Fibroblast of skin of right biceps (primary cell): ENCODE results near the gene CAMK1.

ENCODE experiments used
- DNase-seq: peaks from one replicate; pipeline ENCODE4 v3.0.0-alpha.2; 2013

Gene CAMK1

DNA sequence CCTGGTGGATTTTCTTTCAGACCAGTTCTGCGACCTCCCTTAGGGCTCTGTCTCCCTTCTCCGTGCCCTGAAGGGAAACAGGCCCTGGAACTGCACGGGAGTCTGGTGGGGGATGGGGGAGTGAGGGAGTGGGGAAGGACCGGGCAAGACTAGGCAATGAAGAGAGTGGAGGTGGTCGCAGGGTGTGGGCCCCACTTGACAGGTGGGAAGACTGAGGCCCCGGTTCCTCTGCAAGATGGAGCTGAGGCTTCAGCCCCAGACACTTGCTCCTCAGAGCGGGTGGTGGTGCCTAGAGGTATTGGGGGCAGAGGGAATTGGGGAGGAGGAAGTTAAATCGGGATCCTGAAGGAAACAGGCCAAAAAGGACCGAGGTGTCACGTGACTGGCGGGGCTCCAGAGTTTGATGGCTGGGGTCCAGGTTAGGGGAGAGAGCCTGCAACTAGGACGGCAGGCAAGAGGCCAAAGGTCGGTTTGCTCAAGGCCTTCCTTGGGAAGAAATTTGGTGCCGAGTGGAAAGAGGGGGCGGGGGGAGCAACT lies 597 bp upstream of the CAMK1 start:
- no peak for DNase-seq

DNA sequence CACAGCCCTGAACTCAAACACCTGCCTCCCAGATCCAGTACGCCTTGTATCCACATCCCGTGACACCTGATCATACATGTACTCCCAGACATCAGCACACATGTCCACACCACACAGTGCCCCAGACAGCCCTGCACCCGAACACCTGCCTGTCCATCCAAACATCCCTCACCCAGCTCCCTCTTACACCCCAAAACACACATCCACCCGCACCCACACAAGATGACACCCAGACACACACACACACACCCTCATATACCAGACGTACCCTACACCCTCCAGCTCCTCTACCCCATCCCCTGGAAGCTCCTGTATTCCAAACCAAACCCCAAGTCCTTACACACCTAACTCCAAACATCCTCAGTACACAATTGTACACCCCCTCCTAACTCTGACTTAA lies 735 bp downstream of the CAMK1 start:
- DNase-seq = no peak

DNA sequence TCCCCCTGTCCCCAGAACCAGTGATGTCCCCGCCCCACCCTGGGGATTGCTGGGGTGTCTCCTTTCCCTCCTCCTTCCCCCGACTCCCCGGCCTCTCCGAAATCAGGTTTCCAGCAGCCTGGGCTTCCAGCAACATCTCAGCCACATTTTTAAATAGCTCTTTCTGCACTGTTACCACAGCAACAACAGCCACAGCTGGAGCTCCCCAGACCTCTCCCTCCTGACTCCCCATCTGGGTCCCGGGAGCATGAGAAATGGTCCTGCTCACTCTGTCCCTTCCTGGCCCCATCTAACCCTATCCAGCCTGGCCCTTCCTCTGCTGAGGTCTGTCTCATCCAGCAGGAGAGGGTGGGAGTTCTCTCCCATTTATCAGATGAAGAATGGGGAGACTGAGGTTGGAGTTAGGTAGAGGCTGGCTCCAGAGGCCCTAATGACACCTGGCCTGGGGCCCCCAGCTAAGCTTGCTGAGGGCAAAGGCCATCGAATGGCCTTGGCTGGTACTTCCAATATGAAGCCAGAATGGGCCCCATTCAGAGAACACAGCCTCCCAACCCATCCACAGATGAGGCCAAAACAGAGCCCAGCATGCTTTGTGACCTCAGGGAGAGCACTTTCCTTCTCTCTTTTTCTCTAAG lies 1.5 kb downstream of the CAMK1 start:
- DNase-seq = no peak

DNA sequence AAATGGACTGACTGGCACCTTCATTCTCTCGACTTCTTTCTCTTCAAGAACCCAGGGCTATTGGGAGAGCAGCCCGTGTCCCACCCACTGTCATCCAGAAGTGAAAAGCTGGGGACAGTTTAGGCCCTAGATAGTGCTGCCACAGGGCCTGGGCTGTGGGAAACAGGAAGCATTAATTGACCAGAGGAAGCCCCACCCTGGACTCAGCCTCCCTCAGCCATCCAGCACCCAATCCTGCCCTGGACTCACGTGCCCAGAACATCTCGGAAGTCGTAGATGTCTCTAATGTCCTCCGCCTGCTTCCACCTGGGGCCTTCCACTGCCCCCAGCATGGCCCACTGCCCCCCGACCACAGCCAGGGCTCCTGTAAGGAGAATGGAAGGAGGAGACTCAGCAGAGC lies 2.3 kb downstream of the CAMK1 start:
- no peak for DNase-seq

DNA sequence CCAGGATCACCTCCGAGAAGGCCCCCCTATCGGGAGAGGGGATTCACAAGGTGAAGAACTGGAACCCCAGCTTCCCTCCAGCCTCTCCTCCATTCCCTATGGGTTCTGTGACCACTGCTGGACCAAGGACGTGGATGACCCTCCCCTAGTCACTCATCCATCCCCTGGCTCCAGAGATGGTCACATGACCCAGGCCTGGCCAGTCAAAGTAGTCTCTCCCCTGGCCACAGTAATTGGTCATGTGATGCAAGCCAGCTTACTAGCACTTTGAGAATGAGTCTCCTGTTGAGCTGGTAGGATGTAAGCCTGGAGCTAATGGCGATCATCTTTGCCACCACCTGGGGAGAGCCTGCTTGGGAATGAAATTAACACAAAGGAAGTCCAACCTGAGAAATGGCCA lies 3.9 kb downstream of the CAMK1 start:
- no peak for DNase-seq

DNA sequence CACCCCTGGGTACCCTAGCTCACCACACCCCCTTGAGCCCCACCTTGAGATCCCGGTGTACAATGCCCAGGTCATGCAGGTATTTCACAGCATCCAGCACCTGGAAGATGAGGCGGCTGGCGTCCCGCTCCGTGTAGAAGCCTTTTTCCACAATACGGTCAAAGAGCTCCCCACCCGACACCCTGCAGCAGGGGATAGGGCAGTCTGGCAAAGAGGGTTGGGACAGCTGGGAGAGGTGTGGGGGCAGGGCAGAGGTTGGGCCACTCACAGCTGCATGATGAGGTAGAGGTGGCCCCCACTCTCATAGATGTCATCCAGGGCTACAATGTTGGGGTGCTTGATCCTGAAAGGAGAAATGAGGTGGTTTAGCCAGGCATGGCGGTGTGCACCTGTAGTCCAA lies 6.9 kb downstream of the CAMK1 start:
- no peak for DNase-seq

DNA sequence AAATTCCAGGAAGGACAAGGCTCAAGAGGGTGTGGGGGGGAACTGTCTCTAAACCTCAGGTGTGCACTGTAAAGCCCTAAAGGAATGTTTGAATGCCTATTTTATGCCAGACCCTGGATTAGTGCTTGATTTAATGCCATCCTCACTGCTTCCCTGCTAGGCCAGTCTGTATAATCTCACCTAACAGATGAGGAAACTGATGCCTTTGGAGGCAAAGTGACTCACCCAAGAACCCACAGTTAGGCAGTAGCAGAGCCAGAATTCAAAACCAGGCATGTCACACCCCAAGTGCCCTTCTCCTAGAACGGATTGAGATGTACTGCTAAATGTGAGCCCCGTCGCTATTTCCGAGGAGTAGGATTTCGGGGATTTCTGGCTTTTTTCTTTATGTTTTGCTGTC lies 7.8 kb downstream of the CAMK1 start:
- DNase-seq = no peak

DNA sequence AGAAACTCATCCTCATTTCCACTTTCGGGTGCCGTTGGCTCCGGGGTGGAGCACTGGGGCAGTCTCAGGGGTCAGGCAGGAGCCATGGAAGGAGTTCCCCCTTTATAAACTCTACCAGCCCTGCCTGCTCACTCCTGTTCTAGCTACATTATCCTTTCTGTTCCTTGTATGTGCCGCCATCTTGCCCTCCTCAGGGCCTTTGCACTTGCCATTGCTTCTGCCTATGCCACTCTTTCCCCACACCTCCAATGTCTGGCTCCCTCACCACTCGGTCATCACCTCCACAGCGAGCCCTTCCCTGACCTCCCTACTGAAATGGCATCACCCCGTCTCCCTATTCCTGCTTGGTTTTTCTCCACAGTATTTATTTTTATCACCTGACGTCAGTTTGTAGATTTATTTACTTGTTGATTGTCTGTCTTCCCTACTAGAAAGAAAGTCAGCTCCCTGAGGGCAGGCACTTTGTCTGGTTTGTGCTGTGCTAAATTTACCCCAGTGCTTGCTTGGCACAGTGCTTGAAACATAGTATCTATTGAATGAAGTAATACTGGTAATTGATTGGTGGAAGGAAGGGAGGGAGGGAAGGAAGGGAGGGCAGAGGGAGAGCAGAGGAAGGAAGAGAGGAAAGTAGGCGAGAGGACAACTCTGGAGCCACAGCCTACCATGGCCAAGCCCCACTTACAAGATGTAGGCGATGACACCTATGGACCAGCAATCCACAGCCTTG lies 8.8 kb downstream of the CAMK1 start:
- no peak for DNase-seq

DNA sequence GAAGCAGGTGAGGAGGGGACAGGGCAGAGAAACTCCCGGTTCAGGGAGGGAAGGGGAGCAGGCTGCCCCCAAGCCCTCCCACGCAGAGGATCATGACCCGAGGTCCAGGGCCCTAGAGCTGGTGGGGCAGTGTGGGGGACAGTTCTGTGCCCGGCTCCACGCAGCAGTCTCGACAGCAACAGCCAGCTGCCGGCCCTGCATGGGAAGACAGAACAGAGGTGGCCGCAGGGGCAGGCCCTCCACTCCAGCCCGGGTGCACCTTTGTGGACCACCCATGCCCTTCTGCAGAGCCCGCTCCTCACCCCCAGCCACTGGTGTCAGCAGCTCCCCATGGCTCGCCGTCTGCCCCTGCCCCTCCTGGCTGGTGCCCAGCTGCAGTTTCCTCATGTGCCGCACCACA lies 12.3 kb downstream of the CAMK1 start:
- DNase-seq = no peak

DNA sequence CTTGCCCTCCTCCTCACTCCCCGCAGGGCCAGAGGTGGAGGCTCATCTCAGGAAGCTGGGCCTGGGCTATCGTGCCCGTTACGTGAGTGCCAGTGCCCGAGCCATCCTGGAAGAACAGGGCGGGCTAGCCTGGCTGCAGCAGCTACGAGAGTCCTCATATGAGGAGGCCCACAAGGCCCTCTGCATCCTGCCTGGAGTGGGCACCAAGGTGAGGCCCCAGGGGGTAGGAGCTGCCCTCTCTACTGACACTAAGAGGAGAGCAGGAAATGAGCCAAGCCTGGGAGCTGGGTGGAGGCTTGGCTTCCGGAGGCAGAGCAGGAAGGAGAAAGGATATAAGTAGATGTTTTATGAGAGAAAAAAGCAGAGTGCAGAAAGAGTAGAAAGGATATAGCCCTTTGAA lies 15.1 kb downstream of the CAMK1 start:
- DNase-seq = no peak

DNA sequence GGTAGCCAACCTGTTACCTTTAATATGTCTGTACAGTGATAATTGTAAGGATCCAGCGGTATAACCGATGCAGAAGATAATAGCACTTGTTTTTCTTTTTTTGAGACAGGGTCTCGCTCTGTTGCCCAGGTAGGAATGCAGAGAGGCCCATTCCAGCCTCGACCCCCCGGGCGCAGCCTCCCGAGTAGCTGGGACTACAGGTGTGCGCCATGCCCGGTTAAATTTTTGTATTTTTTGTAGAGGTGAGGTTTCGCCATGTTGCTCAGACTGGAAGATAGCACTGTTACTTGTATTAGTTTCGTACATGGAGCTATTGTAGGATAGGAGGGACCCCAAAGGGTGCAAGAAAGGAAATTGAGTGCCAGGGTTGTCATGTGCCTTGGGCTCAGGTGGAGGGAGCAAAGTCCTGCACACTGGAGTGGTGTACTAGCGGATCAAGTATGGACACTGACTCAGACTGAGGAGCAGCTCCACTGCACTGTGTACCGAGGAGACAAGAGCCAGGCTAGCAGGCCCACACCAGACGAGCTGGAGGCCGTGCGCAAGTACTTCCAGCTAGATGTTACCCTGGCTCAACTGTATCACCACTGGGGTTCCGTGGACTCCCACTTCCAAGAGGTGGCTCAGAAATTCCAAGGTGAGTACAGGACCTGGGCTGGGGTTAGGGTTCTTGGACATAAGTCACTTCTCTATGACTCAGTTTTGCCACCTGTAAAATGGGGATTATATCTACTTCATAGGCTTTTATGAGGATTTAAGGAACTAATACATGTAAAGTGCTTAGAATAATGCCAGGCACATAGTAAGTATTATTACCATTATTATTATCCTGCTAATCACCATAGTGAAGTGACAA lies 19.0 kb downstream of the CAMK1 start:
- no peak for DNase-seq

DNA sequence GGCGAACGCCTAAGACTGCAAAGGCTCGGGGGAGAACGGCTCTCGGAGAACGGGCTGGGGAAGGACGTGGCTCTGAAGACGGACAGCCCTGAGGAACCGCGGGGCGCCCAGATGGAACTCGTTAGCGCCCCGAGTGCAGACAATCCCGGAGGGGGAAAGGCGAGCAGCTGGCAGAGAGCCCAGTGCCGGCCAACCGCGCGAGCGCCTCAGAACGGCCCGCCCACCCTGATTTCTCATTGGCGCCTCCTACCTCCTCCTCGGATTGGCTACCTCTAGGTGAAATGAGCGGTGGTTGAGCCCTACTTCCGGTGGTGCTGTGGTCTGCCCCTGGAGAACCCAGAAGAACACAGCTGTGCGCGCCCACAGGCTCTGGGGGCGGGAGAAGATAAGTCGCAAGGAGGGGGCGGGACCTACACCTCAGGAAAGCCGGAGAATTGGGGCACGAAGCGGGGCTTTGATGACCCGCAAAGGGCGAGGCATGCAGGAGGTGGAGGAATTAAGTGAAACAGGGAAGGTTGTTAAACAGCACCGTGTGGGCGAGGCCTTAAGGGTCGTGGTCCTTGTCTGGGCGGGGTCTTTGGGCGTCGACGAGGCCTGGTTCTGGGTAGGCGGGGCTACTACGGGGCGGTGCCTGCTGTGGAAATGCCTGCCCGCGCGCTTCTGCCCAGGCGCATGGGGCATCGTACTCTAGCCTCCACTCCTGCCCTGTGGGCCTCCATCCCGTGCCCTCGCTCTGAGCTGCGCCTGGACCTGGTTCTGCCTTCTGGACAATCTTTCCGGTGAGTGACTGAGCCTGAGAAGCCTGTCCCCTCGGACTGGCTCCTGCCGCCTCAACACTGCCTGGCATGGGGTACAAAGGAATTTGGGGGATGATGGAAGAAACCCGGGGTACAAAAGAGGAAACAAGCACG lies 19.8 kb downstream of the CAMK1 start, which contains the start of gene OGG1:
Gene OGG1 (plus strand): TSS at position 308 of the 911 bp plus-strand sequence. CDS start 335 bp downstream, at position 643.
- DNase-seq = peak; percentile 99

DNA sequence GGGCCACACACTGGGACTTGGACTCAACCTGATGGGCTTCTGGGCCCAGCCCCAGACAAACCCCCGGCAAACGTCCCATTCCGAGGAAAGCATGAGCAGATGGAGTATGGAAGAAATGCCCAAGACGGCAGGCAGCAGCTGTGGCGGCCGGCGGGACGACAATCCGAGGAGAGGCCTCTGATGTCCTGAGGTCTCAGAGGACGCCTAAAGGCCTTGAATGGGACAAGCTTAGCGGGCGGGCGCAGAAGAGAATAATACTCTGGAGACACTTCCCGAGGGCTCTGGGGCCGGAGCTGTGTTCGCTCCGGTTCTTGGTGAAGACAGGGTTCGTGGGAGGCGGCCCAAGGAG lies 20.5 kb downstream of the CAMK1 start:
- no peak for DNase-seq

DNA sequence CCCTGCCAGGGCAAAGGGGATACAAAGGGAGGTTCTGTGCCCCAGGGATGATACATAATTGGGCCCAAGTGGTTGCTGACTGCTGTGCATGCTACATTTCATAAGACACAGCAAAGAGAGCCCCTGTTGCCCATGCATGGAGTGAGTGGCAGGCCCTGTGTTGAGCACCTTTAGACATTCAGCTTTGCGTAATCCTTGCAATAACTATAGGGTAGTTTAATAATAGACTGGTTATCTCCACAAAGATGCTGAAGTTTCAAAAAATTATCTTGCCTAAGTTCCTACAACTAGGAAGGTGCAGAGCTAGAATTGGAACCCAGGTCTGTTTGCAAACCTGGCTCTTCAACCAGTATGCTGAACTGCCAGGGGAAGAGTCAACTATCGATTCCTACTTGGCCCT lies 21.7 kb downstream of the CAMK1 start:
- DNase-seq = no peak

DNA sequence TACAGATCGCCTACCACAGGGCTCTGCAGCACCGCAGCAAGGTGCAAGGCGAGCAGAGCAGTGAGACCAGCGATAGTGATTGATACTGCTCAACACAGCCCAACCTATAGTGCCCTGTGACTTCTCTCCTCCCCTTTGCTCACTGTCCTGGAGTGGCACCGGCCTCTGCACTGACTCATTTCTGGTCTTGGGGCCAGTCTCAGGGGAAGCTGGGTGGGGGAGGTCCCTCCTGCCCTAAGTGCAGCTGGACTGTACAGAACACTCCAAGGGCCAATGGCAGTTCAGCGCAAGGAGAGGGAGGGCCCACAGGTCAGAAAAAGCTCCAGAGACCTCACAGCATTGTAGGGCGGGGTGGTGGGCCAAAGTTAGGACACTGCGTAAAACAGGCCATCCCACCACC lies 22.5 kb downstream of the CAMK1 start:
- no peak for DNase-seq

DNA sequence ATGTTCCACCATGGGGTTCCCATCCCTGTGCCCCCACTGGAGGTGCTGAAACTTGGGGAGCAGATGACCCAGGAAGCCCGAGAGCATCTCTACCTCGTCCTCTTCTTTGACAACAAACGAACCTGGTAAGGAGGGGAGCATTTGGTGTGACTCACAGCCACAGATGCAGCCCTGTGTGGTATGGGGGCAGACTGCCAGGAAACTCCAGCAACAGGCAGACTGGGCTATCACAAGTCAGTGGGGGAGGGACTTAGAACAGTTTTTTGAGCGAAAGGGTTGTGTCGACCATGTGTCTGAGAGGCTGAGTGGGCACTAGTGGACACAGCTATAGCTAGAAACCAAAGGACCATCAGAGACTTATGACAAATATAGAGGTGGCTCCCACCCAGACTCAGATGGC lies 23.4 kb downstream of the CAMK1 start:
- DNase-seq = peak; percentile 80

DNA sequence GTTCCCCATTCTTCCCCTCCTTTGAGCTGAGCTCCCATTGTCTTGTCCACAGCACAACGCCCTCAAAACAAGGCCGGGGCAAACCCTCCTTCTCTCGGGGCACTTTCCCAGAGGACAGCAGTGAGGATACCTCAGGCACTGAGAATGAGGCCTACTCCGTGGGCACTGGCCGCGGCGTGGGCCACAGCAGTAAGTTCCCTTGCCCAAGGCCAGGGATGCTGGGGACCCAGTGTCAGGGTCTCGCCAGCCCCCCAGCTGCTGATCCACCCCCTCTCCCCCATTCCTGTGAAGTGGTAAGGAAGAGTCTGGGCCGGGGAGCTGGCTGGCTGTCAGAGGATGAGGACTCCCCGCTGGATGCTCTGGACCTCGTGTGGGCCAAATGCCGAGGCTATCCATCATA lies 24.2 kb downstream of the CAMK1 start:
- no peak for DNase-seq

DNA sequence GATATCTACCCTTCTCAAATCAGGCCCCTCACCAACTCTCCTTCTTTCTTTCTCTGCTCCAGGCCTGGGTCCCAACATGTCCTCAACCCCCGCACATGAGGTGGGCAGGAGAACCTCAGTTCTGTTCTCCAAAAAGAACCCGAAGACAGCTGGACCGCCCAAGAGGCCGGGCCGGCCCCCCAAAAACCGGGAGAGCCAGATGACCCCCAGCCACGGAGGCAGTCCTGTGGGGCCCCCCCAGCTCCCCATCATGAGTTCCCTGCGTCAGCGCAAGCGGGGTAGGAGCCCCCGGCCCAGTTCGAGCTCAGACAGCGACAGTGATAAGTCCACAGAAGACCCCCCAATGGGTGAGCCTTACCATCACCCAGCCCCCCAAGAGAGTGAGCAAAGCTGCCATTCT lies 25.6 kb downstream of the CAMK1 start:
- DNase-seq = no peak

DNA sequence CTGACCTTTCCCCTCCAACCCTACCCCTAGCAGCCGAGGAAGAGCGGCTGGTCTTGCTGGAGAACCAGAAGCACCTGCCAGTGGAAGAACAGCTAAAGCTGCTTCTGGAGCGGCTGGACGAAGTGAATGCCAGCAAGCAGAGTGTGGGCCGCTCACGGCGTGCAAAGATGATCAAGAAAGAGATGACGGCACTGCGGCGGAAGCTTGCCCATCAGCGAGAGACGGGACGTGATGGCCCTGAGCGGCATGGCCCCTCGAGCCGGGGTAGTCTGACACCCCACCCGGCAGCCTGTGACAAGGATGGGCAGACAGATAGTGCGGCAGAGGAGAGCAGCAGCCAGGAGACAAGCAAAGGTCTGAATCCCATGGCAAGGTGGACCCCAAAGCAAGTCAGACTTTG lies 26.2 kb downstream of the CAMK1 start:
- no peak for DNase-seq

DNA sequence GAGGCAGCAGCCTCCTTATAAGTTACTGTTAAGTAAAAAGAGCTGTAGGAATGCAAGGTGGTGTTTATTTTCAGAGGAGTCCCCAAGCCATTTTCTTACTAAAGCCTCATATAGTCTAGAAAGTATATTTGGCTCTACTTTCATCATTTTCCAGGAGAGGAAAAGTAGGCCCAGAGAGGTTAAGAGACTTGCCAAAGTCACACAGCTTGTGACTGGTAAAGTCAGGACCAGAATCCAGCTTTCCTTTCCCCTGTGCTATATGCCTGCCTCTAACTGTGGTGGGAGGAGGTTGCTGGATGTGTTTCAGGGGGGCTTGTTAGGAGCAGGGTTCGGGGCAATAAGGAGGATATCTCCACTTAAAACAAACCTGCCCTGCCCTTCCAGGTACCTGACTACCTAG lies 27.2 kb downstream of the CAMK1 start:
- no peak for DNase-seq

DNA sequence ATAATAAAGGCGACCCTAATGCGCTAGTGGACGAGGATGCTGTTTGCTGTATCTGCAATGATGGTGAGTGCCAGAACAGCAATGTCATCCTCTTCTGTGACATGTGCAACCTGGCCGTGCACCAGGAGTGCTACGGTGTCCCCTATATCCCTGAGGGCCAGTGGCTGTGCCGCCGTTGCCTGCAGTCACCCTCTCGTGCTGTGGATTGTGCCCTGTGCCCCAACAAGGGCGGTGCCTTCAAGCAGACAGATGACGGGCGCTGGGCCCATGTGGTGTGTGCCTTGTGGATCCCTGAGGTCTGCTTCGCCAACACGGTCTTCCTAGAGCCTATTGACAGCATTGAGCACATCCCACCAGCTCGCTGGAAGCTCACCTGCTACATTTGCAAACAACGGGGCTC lies 30.6 kb downstream of the CAMK1 start:
- no peak for DNase-seq

DNA sequence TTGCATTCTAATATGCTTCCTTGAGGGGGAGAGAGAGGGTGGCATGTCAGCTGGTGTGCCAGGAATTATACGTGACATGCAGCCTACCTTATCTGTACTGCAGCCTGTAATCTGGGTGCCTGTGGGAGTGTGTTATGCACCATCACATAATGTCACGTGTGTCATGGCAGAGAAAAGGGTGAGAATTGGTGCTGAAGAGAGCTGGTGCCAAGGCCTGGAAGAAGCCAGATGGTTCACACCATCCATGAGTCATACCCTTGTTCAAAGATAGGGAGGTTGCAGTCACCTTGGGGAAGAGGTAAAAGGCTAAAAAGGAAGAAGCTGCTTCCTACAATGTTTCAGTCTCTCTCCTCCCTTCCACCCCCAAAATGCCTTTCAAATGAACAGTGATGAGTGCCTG lies 32.9 kb downstream of the CAMK1 start:
- no peak for DNase-seq

DNA sequence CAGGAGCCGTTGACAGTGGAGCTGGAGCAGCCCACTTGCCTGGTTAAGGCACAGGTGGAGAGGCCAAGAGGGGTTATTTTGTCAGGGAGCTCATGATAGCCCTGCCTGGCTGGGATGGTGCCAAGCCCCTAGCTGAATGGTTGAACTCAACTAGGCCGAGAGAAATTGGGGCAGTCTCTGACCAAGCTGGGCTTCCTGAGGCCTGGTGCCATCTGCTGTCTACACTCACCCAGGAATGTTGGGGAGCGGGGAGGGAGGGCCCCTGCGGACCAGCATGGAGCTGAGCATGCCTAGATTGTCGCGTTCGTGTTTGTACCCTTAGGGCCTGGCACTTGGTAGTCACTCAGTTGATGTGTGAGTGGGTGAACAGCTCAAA lies 37.0 kb downstream of the CAMK1 start:
- no peak for DNase-seq
